Endothelial cell of umbilical vein (primary cell): ENCODE measurements around the gene OSBPL10. TPM values are rescaled to one million over a fixed set of nuclear protein-coding genes. Genes with fewer than 3 reads are reported as not detected.

Experiments used
- BruUV-seq: library from RNA; stranded (reverse); fragments of 400-500 nt; replicated peaks from 2 replicates; lab custom pipeline; 2021; lab: Mats Ljungman, UMichigan
- CTCF ChIA-PET: fragments of 300-600, 350-600 bp; sonication (Branson Sonifier 250); formaldehyde crosslinking; loops from one replicate; lab custom pipeline; 2021; ENCODE audit warnings: antibody characterized with exemption, inconsistent platforms; lab: Charles Lee
- POLR2A ChIA-PET: fragments of 300-600, 350-600 bp; sonication (Branson Sonifier 250); formaldehyde crosslinking; loops from one replicate; lab custom pipeline; 2021; ENCODE audit warnings: antibody characterized with exemption, inconsistent platforms; lab: Charles Lee
- DNase-seq: peaks from one replicate; pipeline ENCODE4 v3.0.0-alpha.2; 2011; ENCODE audit warnings: low read depth, low spot score
- FAIRE-seq: peaks from 2 replicates; lab custom pipeline; 2011; peaks lifted over from hg19 to GRCh38; lab: Jason Lieb, UNC
- H2AFZ ChIP-seq: 2 replicates; pipeline ENCODE4 v1.6.0; 2012; ENCODE audit warnings: low read depth, low read length, control low read depth, inconsistent platforms
- H3K27ac ChIP-seq: 2 replicates; pipeline ENCODE4 v1.5.1; 2011; ENCODE audit warnings: low read depth, mild to moderate bottlenecking, control low read depth, low read length, moderate library complexity; ENCODE audit not compliant: insufficient read depth
- H3K27me3 ChIP-seq, 2 experiments: 2 replicates each; pipeline versions ENCODE4 v1.6.0 to v1.6.1; 2011; ENCODE audit warnings: low read length in 2 of 2, mixed read lengths in 1 of 2; ENCODE audit not compliant: control insufficient read depth in 2 of 2, insufficient read depth in 2 of 2
- H3K36me3 ChIP-seq, 2 experiments: 2 replicates in 1 of 2; 3 replicates in 1 of 2; pipeline ENCODE4 v1.5.1; 2011; ENCODE audit warnings: low read length in 2 of 2, mild to moderate bottlenecking in 1 of 2, moderate library complexity in 1 of 2; ENCODE audit not compliant: control insufficient read depth in 2 of 2, insufficient read depth in 2 of 2; ENCODE audit errors: extremely low read depth in 1 of 2
- H3K4me1 ChIP-seq: 3 replicates; pipeline ENCODE4 v1.5.1; 2011; ENCODE audit warnings: mild to moderate bottlenecking, low read length; ENCODE audit not compliant: control insufficient read depth, insufficient read depth; ENCODE audit errors: extremely low read depth
- H3K4me2 ChIP-seq: 2 replicates; pipeline ENCODE4 v1.6.1; 2011; ENCODE audit warnings: low read length, control low read depth, mixed read lengths; ENCODE audit not compliant: insufficient read depth
- H3K4me3 ChIP-seq, 3 experiments: fragments of 200-600 bp in 1 of 3; sonication (generic), shearing (Covaris generic) in 1 of 3; replicated peaks in 1 of 3; 2 replicates each; pipeline ENCODE4 v1.5.1; 2011 to 2016; ENCODE audit warnings: control low read depth in 3 of 3, low read length in 3 of 3, mild to moderate bottlenecking in 2 of 3, inconsistent platforms in 1 of 3, low read depth in 1 of 3, moderate library complexity in 1 of 3; ENCODE audit not compliant: insufficient read depth in 1 of 3
- H3K79me2 ChIP-seq: 2 replicates; pipeline ENCODE4 v1.6.0; 2012; ENCODE audit warnings: low read length, inconsistent platforms; ENCODE audit not compliant: control insufficient read depth, insufficient read depth
- H3K9ac ChIP-seq: replicated peaks from 2 replicates; pipeline ENCODE3; 2011; ENCODE audit warnings: low read length, control low read depth; ENCODE audit not compliant: insufficient read depth; ENCODE audit errors: extremely low read depth
- H3K9me1 ChIP-seq: replicated peaks from 3 replicates; pipeline ENCODE4 v1.6.0; 2011; ENCODE audit warnings: mild to moderate bottlenecking, low read length; ENCODE audit not compliant: control insufficient read depth, insufficient read depth; ENCODE audit errors: extremely low read depth
- H3K9me3 ChIP-seq: replicated peaks from 2 replicates; pipeline ENCODE4 v1.5.1; 2012; ENCODE audit warnings: low read length, inconsistent platforms; ENCODE audit not compliant: control insufficient read depth, insufficient read depth
- H4K20me1 ChIP-seq: replicated peaks from 2 replicates; pipeline ENCODE3; 2011; ENCODE audit warnings: mild to moderate bottlenecking, low read length; ENCODE audit not compliant: control insufficient read depth, insufficient read depth; ENCODE audit errors: extremely low read depth
- CTCF ChIP-seq, 2 donors: IDR thresholded peaks; 1 replicate in 1 of 2; 2 replicates in 1 of 2; pipeline ENCODE4 v1.5.1; 2011; ENCODE audit warnings: low read length in 2 of 2, mild to moderate bottlenecking in 2 of 2, moderate library complexity in 2 of 2, control low read depth in 1 of 2, inconsistent platforms in 1 of 2, low read depth in 1 of 2; ENCODE audit not compliant: insufficient read depth in 1 of 2; ENCODE audit errors: extremely low read depth in 1 of 2
- EZH2 ChIP-seq: IDR thresholded peaks from 2 replicates; pipeline ENCODE4 v1.6.1; 2012; ENCODE audit warnings: borderline replicate concordance, low read depth, mild to moderate bottlenecking, moderate library complexity, low read length, inconsistent platforms; ENCODE audit not compliant: severe bottlenecking
- FOS ChIP-seq: IDR thresholded peaks from 2 replicates; pipeline ENCODE4 v1.6.1; 2011; ENCODE audit warnings: mild to moderate bottlenecking, low read length, moderate library complexity, borderline replicate concordance; ENCODE audit not compliant: insufficient read depth
- GATA2 ChIP-seq: IDR thresholded peaks from 2 replicates; pipeline ENCODE4 v1.7.0; 2011; ENCODE audit warnings: low read depth, mild to moderate bottlenecking, moderate library complexity, mixed read lengths, low read length; ENCODE audit not compliant: insufficient read length, insufficient read depth
- JUN ChIP-seq: IDR thresholded peaks from 2 replicates; pipeline ENCODE4 v1.6.1; 2011; ENCODE audit warnings: borderline replicate concordance, low read depth; ENCODE audit not compliant: insufficient read length, insufficient read depth
- MAX ChIP-seq: IDR thresholded peaks from 2 replicates; pipeline ENCODE4 v1.6.1; 2011; ENCODE audit not compliant: insufficient read depth, insufficient read length
- MYC ChIP-seq: IDR thresholded peaks from one replicate; pipeline ENCODE4 v1.6.1; 2011; ENCODE audit warnings: mild to moderate bottlenecking, low read depth, low read length
- POLR2A ChIP-seq: IDR thresholded peaks from 2 replicates; pipeline ENCODE4 v1.6.1; 2012; ENCODE audit warnings: low read depth, mild to moderate bottlenecking, control low read depth, low read length
- POLR2AphosphoS5 ChIP-seq: IDR thresholded peaks from 2 replicates; pipeline ENCODE4 v1.6.1; 2012; ENCODE audit warnings: low read depth, mild to moderate bottlenecking, control low read depth, low read length, moderate library complexity; ENCODE audit not compliant: insufficient read depth
- dilution Hi-C: fragments of 300-500 bp; cut with MboI; formaldehyde crosslinking; loops from one replicate; pipeline ENCODE4 v1.15.0; 2019; ENCODE audit warnings: low sequenced_read_pairs; ENCODE audit not compliant: extremely low pct_ligation_motif_present
- intact Hi-C: fragments of 100-400 bp; cut with micrococcal nuclease; formaldehyde crosslinking; loops from one replicate; pipeline ENCODE4 v1.10.0; 2022
- polyA plus RNA-seq, 4 experiments: library from polyadenylated mRNA; depleted of rRNA in 3 of 4; stranded (reverse) in 3 of 4; unstranded in 1 of 4; fragments of >200 nt; gene quantifications; 2 replicates each; pipeline versions ENCODE4 v1.2.1 to v1.2.3, GENCODE V29; 2011 to 2012; ENCODE audit warnings: missing spikeins in 1 of 4
- total RNA-seq: library from RNA; stranded (reverse); gene quantifications from 2 replicates; pipeline ENCODE4 v1.2.3, GENCODE V29; 2021

Gene OSBPL10
- total and polyA plus RNA-seq, 2 donors (not counting 3 experiments of a cell fraction or from before 2014, with no cell fraction given), result 10.8 to 47.6 TPM

- Histone ChIP-seq H3K36me3 (no peaks in the 10 kb centered on the region), H2AFZ (no peak overlapping the region), H3K27ac (no peak overlapping the region), H4K20me1 (no peaks in the 10 kb centered on the region), H3K4me3 (no peak overlapping the region), H3K4me1 (no peaks in the 10 kb centered on the region), H3K27me3 (no peaks in the 10 kb centered on the region), H3K79me2 (peaks cover 20% of the 10 kb centered on the region), H3K4me2 (no peak overlapping the region), H3K9ac (no peak overlapping the region), H3K9me3 (peaks cover 4% of the 10 kb centered on the region), H3K9me1 (no peaks in the 10 kb centered on the region)
- TF ChIP-seq MYC, result no peak
- BruUV-seq, result no TSS peak
- FAIRE-seq (no peak), DNase-seq (no peak)
- POLR2A ChIA-PET, result no interaction called here
- intact Hi-C loops (no loop called here), dilution Hi-C loops (no loop called here)
- CTCF ChIA-PET, result interaction anchor here (1.1 kb wide), 1 partner anchor 121 kb away, joined by 3 read pairs; no protein-coding TSS in a partner anchor
Observed at GRCh38 chr3:31953636-31954035, 27.4 kb downstream of the OSBPL10 start.

GRCh38 chr3:31953091-31953490 is 28.0 kb downstream of the OSBPL10 start:
- no peaks in the 10 kb centered on the region for H3K4me1 ChIP-seq
- H3K4me3 ChIP-seq, result no peak overlapping the region
- ChIA-PET CTCF (no interaction called here), POLR2A (no interaction called here)
- H3K9me1 ChIP-seq, result no peaks in the 10 kb centered on the region
- peaks cover 18% of the 10 kb centered on the region for H3K79me2 ChIP-seq
- H4K20me1 ChIP-seq, result no peaks in the 10 kb centered on the region
- H3K27me3 ChIP-seq, result no peaks in the 10 kb centered on the region
- no peak for TF ChIP-seq FOS
- TF ChIP-seq MAX, result no peak
- no peak for TF ChIP-seq POLR2A
- no peak for TF ChIP-seq POLR2AphosphoS5
- no peak for TF ChIP-seq JUN
- TF ChIP-seq CTCF (IDR thresholded peaks at IDR 0.05; ENCODE audit: extremely low read depth in 1 of 2, insufficient read depth in 1 of 2, low read depth in 1 of 2, low read length in 2 of 2), result no peak
- TF ChIP-seq EZH2, result no peak
- no peak for TF ChIP-seq GATA2
- no peak for TF ChIP-seq MYC
- BruUV-seq, result no TSS peak
- H3K9me3 ChIP-seq, result peaks cover 4% of the 10 kb centered on the region
- no peak overlapping the region for H3K9ac ChIP-seq
- H2AFZ ChIP-seq, result no peak overlapping the region
- dilution Hi-C loops (no loop called here), intact Hi-C loops (no loop called here)
- no peak for DNase-seq
- no peak overlapping the region for H3K4me2 ChIP-seq
- no peaks in the 10 kb centered on the region for H3K36me3 ChIP-seq
- FAIRE-seq, result no peak
- no peak overlapping the region for H3K27ac ChIP-seq
